Superior temporal gyrus (tissue), 1 donor: ENCODE results near the gene ASAP2.

Source experiments
- DNase-seq: peaks from one replicate; pipeline ENCODE4 v3.0.0-alpha.2; 2016; ENCODE audit errors: extremely low spot score

Gene ASAP2

GRCh38 chr2:9322576-9322975, 116.0 kb downstream of the ASAP2 start:
- no peak for DNase-seq

GRCh38 chr2:9325428-9325827, 118.8 kb downstream of the ASAP2 start:
- no peak for DNase-seq

DNA sequence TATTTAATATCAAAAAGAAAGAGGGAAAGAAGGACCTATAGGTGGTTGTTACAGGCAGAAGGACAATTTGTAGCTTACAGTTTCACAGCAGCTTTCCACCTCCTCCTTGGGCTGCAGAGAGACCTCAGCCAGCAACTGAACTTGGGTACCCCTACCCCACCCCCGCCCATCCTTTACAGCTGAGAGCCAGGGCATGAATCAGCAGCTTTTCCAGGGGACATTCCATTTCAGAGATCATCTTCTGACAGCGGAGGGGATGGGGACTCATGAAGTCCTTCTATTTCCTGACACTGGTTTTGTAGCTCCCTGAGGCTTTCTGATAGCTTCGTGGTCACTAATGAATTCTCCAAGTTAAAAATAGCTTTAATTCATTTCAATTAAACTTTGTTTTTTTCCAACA, 120.4 kb downstream of the ASAP2 start:
- no peak for DNase-seq

GRCh38 chr2:9327873-9328352, 121.3 kb downstream of the ASAP2 start:
- no peak for DNase-seq

- no peak for DNase-seq
Observed at GRCh38 chr2:9328931-9329330, 122.3 kb downstream of the ASAP2 start.

GRCh38 chr2:9329497-9329896, 122.9 kb downstream of the ASAP2 start:
- DNase-seq = no peak

- DNase-seq = no peak
Observed at GRCh38 chr2:9330612-9331270, 124.1 kb downstream of the ASAP2 start.

- DNase-seq = no peak
Observed at GRCh38 chr2:9331704-9332103, 125.1 kb downstream of the ASAP2 start.

GRCh38 chr2:9332136-9332852, 125.7 kb downstream of the ASAP2 start:
- no peak for DNase-seq

GRCh38 chr2:9332853-9333245, 126.2 kb downstream of the ASAP2 start:
- DNase-seq = no peak

DNA sequence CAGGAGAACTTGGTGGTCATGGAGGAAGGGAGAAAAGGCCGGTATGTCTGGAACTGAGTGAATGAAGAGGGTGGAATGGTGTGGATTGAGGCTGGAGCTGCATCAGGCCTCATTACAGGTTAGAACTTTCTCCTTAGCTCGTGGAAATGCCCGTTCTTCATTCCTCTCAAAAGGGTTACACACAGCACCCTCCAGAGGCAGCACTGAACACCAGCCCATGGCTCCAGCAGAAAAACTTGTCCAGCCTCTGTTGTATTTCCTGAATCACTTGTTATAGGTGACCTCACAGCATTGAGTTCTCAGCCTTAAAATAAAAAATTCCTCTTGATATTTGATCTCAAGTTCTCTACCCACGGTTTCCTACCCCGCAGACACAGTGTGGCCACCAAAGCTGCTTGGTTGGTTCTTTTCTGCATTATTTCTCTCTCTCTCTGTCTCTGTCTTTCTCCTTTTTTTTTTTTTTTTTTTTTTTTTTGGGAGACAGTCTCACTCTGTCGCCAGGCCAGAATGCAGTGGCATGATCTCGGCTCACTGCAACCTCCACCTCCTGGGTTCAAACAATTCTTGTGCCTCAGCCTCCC, 127.1 kb downstream of the ASAP2 start:
- DNase-seq = peak; percentile 85

DNA sequence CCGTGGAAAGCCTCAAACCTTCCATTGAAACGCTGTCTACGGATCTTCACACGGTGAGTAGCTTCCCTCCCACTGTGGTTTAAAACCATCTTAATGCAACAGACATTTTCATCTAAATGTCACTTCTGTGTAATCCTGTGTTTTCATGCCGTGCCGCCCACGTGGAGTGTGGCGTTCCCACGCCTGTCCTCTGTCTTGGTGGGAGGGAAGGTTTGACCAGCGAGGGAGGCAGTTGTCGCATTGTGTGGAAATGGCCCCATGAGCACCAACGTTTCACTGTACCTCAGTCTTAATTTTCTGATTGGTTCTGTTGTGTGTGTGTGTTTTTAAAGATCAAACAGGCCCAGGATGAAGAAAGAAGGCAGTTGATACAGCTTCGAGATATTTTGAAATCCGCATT, 128.1 kb downstream of the ASAP2 start:
- DNase-seq = no peak

- DNase-seq = no peak
Observed at GRCh38 chr2:9335322-9335832, 128.8 kb downstream of the ASAP2 start.

GRCh38 chr2:9336241-9336575, 129.6 kb downstream of the ASAP2 start:
- DNase-seq = no peak

DNA sequence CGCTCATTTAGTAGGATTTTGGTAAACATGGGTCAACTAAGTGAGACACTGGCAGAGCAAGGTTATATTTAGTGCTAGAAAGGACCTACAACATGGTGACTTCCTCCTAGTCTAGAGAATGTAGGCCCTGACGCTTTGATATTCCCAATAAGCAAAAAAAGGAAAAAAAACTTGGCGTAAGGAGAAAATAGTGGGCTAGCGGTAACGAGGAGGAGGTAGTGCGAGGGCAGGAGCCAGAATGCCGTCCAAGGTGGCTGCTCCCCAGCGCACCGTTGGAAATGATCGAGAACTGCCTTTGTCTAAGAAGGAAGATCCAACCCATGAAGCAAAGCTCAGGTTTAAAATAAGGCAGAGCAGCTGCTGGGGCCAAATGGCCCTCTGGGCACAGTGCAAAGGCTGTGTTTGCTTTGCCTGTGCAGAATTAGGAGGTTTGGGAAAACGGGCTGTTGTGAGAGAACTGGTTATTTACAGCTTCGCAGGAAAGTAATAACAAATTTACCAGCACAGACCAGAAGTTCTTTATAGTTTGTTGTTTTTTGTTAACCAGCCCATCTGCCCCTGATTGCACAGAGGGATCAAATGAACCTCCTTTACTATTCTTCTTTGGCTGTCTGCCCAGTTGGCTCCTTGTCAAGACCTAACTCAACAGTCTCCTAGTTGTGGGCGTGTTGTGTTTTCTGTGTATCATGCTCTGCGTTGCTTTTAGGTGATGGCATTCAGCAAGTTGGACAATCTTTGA, 130.1 kb downstream of the ASAP2 start:
- DNase-seq = peak; percentile 39

GRCh38 chr2:9337901-9338300, 131.3 kb downstream of the ASAP2 start:
- DNase-seq = no peak

GRCh38 chr2:9341337-9341887, 134.8 kb downstream of the ASAP2 start:
- no peak for DNase-seq

DNA sequence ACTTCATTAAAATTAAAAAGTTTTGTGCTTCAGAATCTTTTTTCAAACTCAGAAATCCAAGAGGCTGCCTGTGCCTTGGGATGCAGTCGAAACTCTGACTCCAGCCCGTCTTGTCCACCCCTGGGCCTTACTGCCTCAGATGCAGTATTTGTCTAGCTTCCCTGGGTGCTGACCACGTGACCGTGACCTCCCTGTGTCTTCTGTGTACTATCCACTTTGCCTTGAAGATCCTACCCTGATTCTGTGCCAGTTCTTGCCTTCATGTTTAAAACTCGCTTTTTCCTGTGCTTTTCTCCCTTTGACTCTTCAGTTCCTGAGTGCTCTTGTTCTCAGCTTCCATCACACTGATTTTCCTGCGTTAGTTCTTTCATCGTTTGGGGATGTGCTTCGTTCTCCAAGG, 136.0 kb downstream of the ASAP2 start:
- no peak for DNase-seq

GRCh38 chr2:9343524-9343923, 136.9 kb downstream of the ASAP2 start:
- DNase-seq = no peak

DNA sequence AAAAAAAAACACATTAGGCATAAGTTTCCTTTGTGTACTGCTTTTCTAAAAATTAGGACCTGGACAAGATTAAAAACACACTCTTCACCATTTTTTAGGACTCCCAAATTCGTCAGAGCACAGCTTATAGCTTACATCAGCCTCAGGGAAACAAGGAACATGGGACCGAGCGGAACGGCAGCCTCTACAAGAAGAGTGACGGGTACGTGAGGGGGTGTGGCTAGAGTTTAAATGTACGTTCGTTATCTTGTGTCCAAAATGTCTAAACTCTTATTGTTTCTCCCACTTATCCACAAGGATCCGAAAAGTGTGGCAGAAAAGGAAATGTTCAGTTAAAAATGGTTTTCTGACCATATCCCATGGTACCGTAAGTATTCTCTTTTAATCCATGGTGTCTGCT, 137.8 kb downstream of the ASAP2 start:
- no peak for DNase-seq

GRCh38 chr2:9345343-9345742, 138.7 kb downstream of the ASAP2 start:
- no peak for DNase-seq

- DNase-seq = no peak
Observed at GRCh38 chr2:9345997-9346396, 139.4 kb downstream of the ASAP2 start.
